Activated T-cell treated with anti-CD3 and anti-CD28 coated beads, Interleukin-2, amount 50 U/mL, for 24 hours (primary cell): Measurements from ENCODE around the gene GOLGA6L7.
A peak's percentile ranks its signal among the peaks of the same experiment; 100 is the strongest.
"Not testable (repeated sequence)": the region's sequence is repeated elsewhere in the genome, so short reads cannot be mapped to it uniquely, and the experiment has no call there.

Source experiments
- DNase-seq: peaks from one replicate; pipeline ENCODE4 v3.0.0-alpha.2; 2020
- H3K27ac Mint-ChIP-seq: 2 replicates; pipeline ENCODE4 v1.8.0; 2020; ENCODE audit warnings: mild to moderate bottlenecking, mixed read lengths
- H3K27me3 Mint-ChIP-seq: 2 replicates; pipeline ENCODE4 v1.8.0; 2020; ENCODE audit warnings: mixed read lengths
- H3K36me3 Mint-ChIP-seq: 2 replicates; pipeline ENCODE4 v1.8.0; 2020; ENCODE audit warnings: low read depth, mixed read lengths
- H3K4me1 Mint-ChIP-seq: 2 replicates; pipeline ENCODE4 v1.8.0; 2020; ENCODE audit warnings: low read depth, mixed read lengths
- H3K4me3 Mint-ChIP-seq: 2 replicates; pipeline ENCODE4 v1.8.0; 2020; ENCODE audit warnings: mild to moderate bottlenecking, moderate library complexity, mixed read lengths
- H3K9me3 Mint-ChIP-seq: 2 replicates; pipeline ENCODE4 v1.8.0; 2020; ENCODE audit warnings: mixed read lengths

GOLGA6L7 gene

GRCh38 chr15:28842210-28842609, 6.2 kb downstream of the GOLGA6L7 start:
- H3K4me1 Mint-ChIP-seq, H3K9me3 Mint-ChIP-seq, DNase-seq, H3K27ac Mint-ChIP-seq, H3K4me3 Mint-ChIP-seq, H3K36me3 Mint-ChIP-seq, H3K27me3 Mint-ChIP-seq: not testable (repeated sequence)

GRCh38 chr15:28840285-28840684, 8.2 kb downstream of the GOLGA6L7 start:
- not testable (repeated sequence) for DNase-seq, H3K9me3 Mint-ChIP-seq, H3K4me1 Mint-ChIP-seq, H3K36me3 Mint-ChIP-seq, H3K4me3 Mint-ChIP-seq, H3K27ac Mint-ChIP-seq, H3K27me3 Mint-ChIP-seq

DNA sequence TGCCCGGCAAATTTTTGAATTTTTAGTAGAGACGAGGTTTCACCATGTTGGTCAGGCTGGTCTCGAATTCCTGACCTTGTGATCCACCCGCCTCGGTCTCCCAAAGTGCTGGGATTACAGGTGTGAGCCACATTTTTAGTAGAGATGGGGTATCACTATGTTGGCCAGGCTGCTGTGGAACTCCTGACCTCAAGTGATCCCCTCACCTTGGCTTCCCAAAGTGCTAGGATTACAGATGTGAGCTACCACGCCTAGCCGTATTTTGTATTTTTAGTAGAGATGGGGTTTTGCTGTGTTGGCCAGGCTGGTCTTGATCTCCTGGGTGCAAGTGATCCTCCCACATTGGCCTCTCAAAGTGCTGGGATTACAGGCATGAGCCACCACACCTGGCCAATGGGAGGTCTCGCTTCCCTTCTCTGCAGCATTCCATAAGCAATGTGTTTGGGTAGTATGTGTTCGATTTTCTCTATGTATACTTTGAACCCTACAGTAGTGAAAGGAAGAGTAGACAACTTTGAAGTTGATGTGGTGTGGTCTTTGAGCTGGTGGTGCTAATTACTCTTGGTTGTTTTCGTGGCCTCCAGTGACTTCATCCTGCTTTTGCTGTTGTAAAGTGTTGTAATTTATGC, 13.4 kb downstream of the GOLGA6L7 start:
- not testable (repeated sequence) for H3K4me1 Mint-ChIP-seq

GRCh38 chr15:28831897-28832587, 16.4 kb downstream of the GOLGA6L7 start:
- H3K4me1 Mint-ChIP-seq, H3K36me3 Mint-ChIP-seq, H3K9me3 Mint-ChIP-seq, H3K27me3 Mint-ChIP-seq: not testable (repeated sequence)
- peak overlapping the region; percentile 72 for H3K4me3 Mint-ChIP-seq
- peak overlapping the region; percentile 44 for H3K27ac Mint-ChIP-seq
- DNase-seq, result peak; percentile 81

More for the DNA sequence above, 13.4 kb downstream of the GOLGA6L7 start:
- H3K9me3 Mint-ChIP-seq, H3K27me3 Mint-ChIP-seq, H3K36me3 Mint-ChIP-seq, H3K4me3 Mint-ChIP-seq, H3K27ac Mint-ChIP-seq, DNase-seq: not testable (repeated sequence)

DNA sequence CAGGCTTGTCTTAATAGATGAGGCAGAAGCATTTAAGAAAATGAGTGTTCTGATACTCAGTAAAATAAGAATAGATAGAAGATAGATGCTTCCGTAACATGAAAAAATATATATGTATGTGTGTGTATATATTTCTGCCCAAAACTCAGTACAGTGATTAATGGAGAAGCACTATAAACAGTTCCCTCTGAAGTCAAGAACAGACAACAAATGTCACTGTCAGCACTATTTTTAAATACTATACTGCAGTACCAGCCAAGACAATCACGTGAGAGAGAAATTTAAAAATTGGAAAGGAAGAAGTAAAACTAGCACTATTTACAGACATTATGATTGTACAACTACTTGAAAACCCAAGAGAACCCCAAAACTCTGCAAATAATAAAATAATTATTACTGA, 27.0 kb downstream of the GOLGA6L7 start:
- H3K27me3 Mint-ChIP-seq, H3K4me1 Mint-ChIP-seq, H3K27ac Mint-ChIP-seq, H3K9me3 Mint-ChIP-seq, H3K36me3 Mint-ChIP-seq, H3K4me3 Mint-ChIP-seq, DNase-seq: not testable (repeated sequence)

- H3K27ac Mint-ChIP-seq, H3K4me1 Mint-ChIP-seq, DNase-seq, H3K4me3 Mint-ChIP-seq, H3K9me3 Mint-ChIP-seq, H3K36me3 Mint-ChIP-seq, H3K27me3 Mint-ChIP-seq: not testable (repeated sequence)
Observed at GRCh38 chr15:28819930-28820295, 28.5 kb downstream of the GOLGA6L7 start.

GRCh38 chr15:28819019-28819929, 29.2 kb downstream of the GOLGA6L7 start:
- H3K4me1 Mint-ChIP-seq, result peaks cover 12% of the 10 kb centered on the region
- DNase-seq, H3K9me3 Mint-ChIP-seq, H3K36me3 Mint-ChIP-seq: not testable (repeated sequence)
- peak overlapping the region; percentile 7 for H3K27ac Mint-ChIP-seq
- peak overlapping the region; percentile 26 for H3K4me3 Mint-ChIP-seq
- H3K27me3 Mint-ChIP-seq, result peaks cover 10% of the 10 kb centered on the region

DNA sequence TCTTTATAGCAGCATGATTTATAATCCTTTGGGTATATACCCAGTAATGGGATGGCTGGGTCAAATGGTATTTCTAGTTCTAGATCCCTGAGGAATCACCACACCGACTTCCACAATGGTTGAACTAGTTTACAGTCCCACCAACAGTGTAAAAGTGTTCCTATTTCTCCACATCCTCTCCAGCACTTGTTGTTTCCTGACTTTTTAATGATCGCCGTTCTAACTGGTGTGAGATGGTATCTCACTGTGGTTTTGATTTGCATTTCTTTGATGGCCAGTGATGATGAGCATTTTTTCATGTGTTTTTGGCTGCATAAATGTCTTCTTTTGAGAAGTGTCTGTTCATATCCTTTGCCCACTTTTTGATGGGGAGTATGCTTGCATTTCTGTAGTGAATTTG, 30.3 kb downstream of the GOLGA6L7 start:
- H3K36me3 Mint-ChIP-seq, H3K27ac Mint-ChIP-seq, H3K4me3 Mint-ChIP-seq, H3K9me3 Mint-ChIP-seq, DNase-seq: not testable (repeated sequence)
- H3K27me3 Mint-ChIP-seq, result peaks cover 14% of the 10 kb centered on the region
- peaks cover 23% of the 10 kb centered on the region for H3K4me1 Mint-ChIP-seq

DNA sequence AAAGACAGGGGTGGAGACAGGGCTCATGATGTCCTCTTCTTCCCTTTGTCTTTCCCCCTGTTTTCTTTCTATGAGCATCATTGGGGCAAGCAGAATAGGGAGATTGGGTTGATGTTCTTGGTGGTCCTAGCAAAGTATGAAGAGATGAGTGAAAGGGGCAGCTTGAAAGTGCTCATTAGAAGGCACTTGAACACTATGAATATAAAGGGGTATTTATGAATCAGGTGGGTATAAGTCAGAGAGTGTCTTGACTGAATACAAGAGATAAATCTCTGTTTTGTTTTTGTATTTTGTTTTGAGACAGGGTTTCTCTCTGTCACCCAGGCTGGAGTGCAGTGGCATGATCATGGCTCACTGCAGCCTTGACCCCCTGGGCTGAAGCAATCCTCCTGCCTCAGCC, 34.4 kb downstream of the GOLGA6L7 start:
- not testable (repeated sequence) for H3K9me3 Mint-ChIP-seq, H3K4me3 Mint-ChIP-seq, H3K36me3 Mint-ChIP-seq, H3K27ac Mint-ChIP-seq, DNase-seq
- H3K27me3 Mint-ChIP-seq, result peaks cover 23% of the 10 kb centered on the region
- peaks cover 24% of the 10 kb centered on the region for H3K4me1 Mint-ChIP-seq

GRCh38 chr15:28813392-28813791, 35.1 kb downstream of the GOLGA6L7 start:
- peaks cover 28% of the 10 kb centered on the region for H3K27me3 Mint-ChIP-seq
- H3K9me3 Mint-ChIP-seq, result not testable (repeated sequence)

DNA sequence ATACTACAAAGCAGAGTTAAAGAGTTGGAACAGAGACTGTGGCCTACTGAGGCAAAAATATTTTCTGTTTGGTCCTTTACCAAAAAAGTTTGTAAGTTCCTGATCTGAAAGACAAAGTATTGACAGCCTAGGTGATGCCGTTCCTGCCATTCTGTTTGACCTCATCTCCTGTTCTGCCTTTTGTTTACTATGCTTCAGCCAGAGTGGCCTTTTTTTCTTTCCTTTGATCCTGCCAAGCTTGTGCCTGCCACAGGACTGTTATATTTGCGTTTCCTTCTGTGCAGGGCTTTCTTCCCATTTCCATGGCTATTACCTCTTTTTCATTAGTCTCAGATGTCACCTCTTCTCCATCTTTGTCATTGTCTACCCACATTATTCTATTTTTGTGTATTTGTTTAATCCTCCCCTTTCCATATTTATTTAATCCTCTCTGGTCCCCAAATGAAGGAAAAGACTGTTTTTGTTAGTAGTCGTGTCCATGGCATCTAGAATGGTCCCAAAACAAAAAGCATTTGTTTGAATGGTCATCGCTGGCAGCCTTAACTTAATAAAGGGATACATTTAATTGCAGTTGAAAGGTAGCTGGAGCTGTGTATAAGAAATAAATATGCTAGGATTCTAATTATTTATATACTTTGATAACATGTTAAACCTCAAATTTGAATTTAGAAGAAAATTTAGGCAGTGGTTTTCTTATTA, 36.4 kb downstream of the GOLGA6L7 start:
- not testable (repeated sequence) for H3K9me3 Mint-ChIP-seq, H3K4me3 Mint-ChIP-seq, H3K36me3 Mint-ChIP-seq, H3K27ac Mint-ChIP-seq, DNase-seq
- Mint-ChIP-seq H3K27me3 (peaks cover 25% of the 10 kb centered on the region), H3K4me1 (peaks cover 18% of the 10 kb centered on the region)

More at GRCh38 chr15:28813392-28813791, 35.1 kb downstream of the GOLGA6L7 start:
- DNase-seq, H3K36me3 Mint-ChIP-seq, H3K4me3 Mint-ChIP-seq, H3K27ac Mint-ChIP-seq: not testable (repeated sequence)
- H3K4me1 Mint-ChIP-seq, result peaks cover 20% of the 10 kb centered on the region

DNA sequence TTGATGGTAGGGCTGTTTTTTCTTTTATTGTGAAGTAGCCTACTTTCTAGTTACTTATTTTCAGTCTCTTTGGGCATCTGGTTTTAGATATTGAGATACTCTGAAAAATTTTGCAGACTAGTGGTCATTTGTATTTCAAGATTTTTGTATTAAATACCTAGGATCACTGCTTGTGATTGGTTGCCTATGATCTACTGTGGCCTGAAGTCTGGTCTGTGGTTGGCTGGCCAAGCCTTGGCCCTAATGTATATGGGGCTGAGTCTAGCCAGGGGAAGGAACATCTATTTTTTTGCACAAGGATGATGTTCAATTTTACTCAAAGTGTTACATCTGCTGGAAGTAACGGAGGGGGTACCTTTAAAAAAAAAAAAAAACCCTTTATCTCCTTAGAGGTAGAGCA, 38.0 kb downstream of the GOLGA6L7 start:
- not testable (repeated sequence) for DNase-seq, H3K9me3 Mint-ChIP-seq, H3K4me3 Mint-ChIP-seq, H3K36me3 Mint-ChIP-seq, H3K27ac Mint-ChIP-seq
- H3K27me3 Mint-ChIP-seq, result peaks cover 27% of the 10 kb centered on the region
- H3K4me1 Mint-ChIP-seq, result peaks cover 18% of the 10 kb centered on the region

GRCh38 chr15:28808136-28808535, 40.3 kb downstream of the GOLGA6L7 start:
- peaks cover 17% of the 10 kb centered on the region for H3K27me3 Mint-ChIP-seq
- H3K4me1 Mint-ChIP-seq, DNase-seq, H3K4me3 Mint-ChIP-seq, H3K36me3 Mint-ChIP-seq, H3K27ac Mint-ChIP-seq, H3K9me3 Mint-ChIP-seq: not testable (repeated sequence)

- not testable (repeated sequence) for H3K27ac Mint-ChIP-seq, H3K4me3 Mint-ChIP-seq, H3K9me3 Mint-ChIP-seq, H3K36me3 Mint-ChIP-seq, H3K4me1 Mint-ChIP-seq, DNase-seq
- peaks cover 11% of the 10 kb centered on the region for H3K27me3 Mint-ChIP-seq
Observed at GRCh38 chr15:28800366-28800765, 48.1 kb downstream of the GOLGA6L7 start.
